ENCODE data around the gene MYO7B.

The MYO7B gene

GRCh38 chr2:127551221-127551930, 15.9 kb downstream of the MYO7B start:
- no CpG with 5 or more reads among the region's 7 CpGs for WGBS (ENCODE audit: insufficient coverage, insufficient read length)
- H3K27ac ChIP-seq (ENCODE audit: low read length) = no peak overlapping the region
- H3K36me3 ChIP-seq (ENCODE audit: control insufficient read depth, insufficient read depth, low read length) = no peaks in the 10 kb centered on the region

GRCh38 chr2:127552336-127552735, 16.9 kb downstream of the MYO7B start:
- no peak overlapping the region for H3K4me3 ChIP-seq (ENCODE audit: low read length)
- no peaks in the 10 kb centered on the region for H3K36me3 ChIP-seq (ENCODE audit: control insufficient read depth, insufficient read depth, low read length)
- H3K9me3 ChIP-seq (ENCODE audit: control insufficient read depth, insufficient read depth, low read length) = no peaks in the 10 kb centered on the region
- no peak for DNase-seq (ENCODE audit: low read depth, low spot score)
- no CpG with 5 or more reads among the region's 6 CpGs for WGBS (ENCODE audit: insufficient coverage, insufficient read length)
- H3K27ac ChIP-seq (ENCODE audit: low read length) = no peak overlapping the region
- H3K27me3 ChIP-seq (ENCODE audit: control insufficient read depth, insufficient read depth, low read length) = no peaks in the 10 kb centered on the region
- no peaks in the 10 kb centered on the region for H3K4me1 ChIP-seq (ENCODE audit: control insufficient read depth, insufficient read depth, low read length)

More at GRCh38 chr2:127551221-127551930, 15.9 kb downstream of the MYO7B start:
- Histone ChIP-seq H3K9me3 (ENCODE audit: control insufficient read depth, insufficient read depth, low read length) (no peaks in the 10 kb centered on the region), H3K4me3 (ENCODE audit: low read length) (no peak overlapping the region), H3K4me1 (ENCODE audit: control insufficient read depth, insufficient read depth, low read length) (no peaks in the 10 kb centered on the region), H3K27me3 (ENCODE audit: control insufficient read depth, insufficient read depth, low read length) (no peaks in the 10 kb centered on the region)
- no peak for DNase-seq (ENCODE audit: low read depth, low spot score)

- WGBS (ENCODE audit: insufficient coverage, insufficient read length) = no CpG with 5 or more reads among the region's 2 CpGs
These were observed 17.4 kb downstream of the MYO7B start for GRCh38 chr2:127552846-127553245.

GRCh38 chr2:127558911-127559310, 23.4 kb downstream of the MYO7B start:
- Histone ChIP-seq H3K4me1 (ENCODE audit: control insufficient read depth, insufficient read depth, low read length) (peaks cover 4% of the 10 kb centered on the region; the same call in 1 of the 2 replicates), H3K27ac (ENCODE audit: low read length) (no peak overlapping the region), H3K9me3 (ENCODE audit: control insufficient read depth, insufficient read depth, low read length) (no peaks in the 10 kb centered on the region), H3K4me3 (ENCODE audit: low read length) (no peak overlapping the region), H3K36me3 (ENCODE audit: control insufficient read depth, insufficient read depth, low read length) (no peaks in the 10 kb centered on the region), H3K27me3 (ENCODE audit: control insufficient read depth, insufficient read depth, low read length) (no peaks in the 10 kb centered on the region)
- WGBS (ENCODE audit: insufficient coverage, insufficient read length) = no CpG with 5 or more reads among the region's 8 CpGs
- no peak for DNase-seq (ENCODE audit: low read depth, low spot score)

More at GRCh38 chr2:127552846-127553245, 17.4 kb downstream of the MYO7B start:
- DNase-seq (ENCODE audit: low read depth, low spot score) = no peak
- Histone ChIP-seq H3K27ac (ENCODE audit: low read length) (no peak overlapping the region), H3K27me3 (ENCODE audit: control insufficient read depth, insufficient read depth, low read length) (no peaks in the 10 kb centered on the region), H3K36me3 (ENCODE audit: control insufficient read depth, insufficient read depth, low read length) (no peaks in the 10 kb centered on the region), H3K4me3 (ENCODE audit: low read length) (no peak overlapping the region), H3K4me1 (ENCODE audit: control insufficient read depth, insufficient read depth, low read length) (no peaks in the 10 kb centered on the region), H3K9me3 (ENCODE audit: control insufficient read depth, insufficient read depth, low read length) (no peaks in the 10 kb centered on the region)

GRCh38 chr2:127559454-127559853, 24.0 kb downstream of the MYO7B start:
- no peaks in the 10 kb centered on the region for H3K27me3 ChIP-seq (ENCODE audit: control insufficient read depth, insufficient read depth, low read length)
- H3K4me1 ChIP-seq (ENCODE audit: control insufficient read depth, insufficient read depth, low read length) = peaks cover 4% of the 10 kb centered on the region; the same call in 1 of the 2 replicates
- no peak for DNase-seq (ENCODE audit: low read depth, low spot score)
- no peaks in the 10 kb centered on the region for H3K36me3 ChIP-seq (ENCODE audit: control insufficient read depth, insufficient read depth, low read length)
- no CpG with 5 or more reads among the region's 5 CpGs for whole genome bisulfite sequencing (ENCODE audit: insufficient coverage, insufficient read length)
- H3K27ac ChIP-seq (ENCODE audit: low read length) = no peak overlapping the region
- H3K4me3 ChIP-seq (ENCODE audit: low read length) = no peak overlapping the region
- no peaks in the 10 kb centered on the region for H3K9me3 ChIP-seq (ENCODE audit: control insufficient read depth, insufficient read depth, low read length)

- Histone ChIP-seq H3K27me3 (ENCODE audit: control insufficient read depth, insufficient read depth, low read length) (no peaks in the 10 kb centered on the region), H3K27ac (ENCODE audit: low read length) (no peak overlapping the region), H3K36me3 (ENCODE audit: control insufficient read depth, insufficient read depth, low read length) (no peaks in the 10 kb centered on the region), H3K9me3 (ENCODE audit: control insufficient read depth, insufficient read depth, low read length) (no peaks in the 10 kb centered on the region), H3K4me3 (ENCODE audit: low read length) (no peak overlapping the region), H3K4me1 (ENCODE audit: control insufficient read depth, insufficient read depth, low read length) (peaks cover 4% of the 10 kb centered on the region; the same call in 1 of the 2 replicates)
- WGBS (ENCODE audit: insufficient coverage, insufficient read length) = no CpG with 5 or more reads among the region's 13 CpGs
- DNase-seq (ENCODE audit: low read depth, low spot score) = no peak
These were observed 24.9 kb downstream of the MYO7B start for GRCh38 chr2:127560201-127560930.

GRCh38 chr2:127560931-127561280, 25.4 kb downstream of the MYO7B start:
- Histone ChIP-seq H3K4me1 (ENCODE audit: control insufficient read depth, insufficient read depth, low read length) (peaks cover 4% of the 10 kb centered on the region; the same call in 1 of the 2 replicates), H3K4me3 (ENCODE audit: low read length) (no peak overlapping the region), H3K36me3 (ENCODE audit: control insufficient read depth, insufficient read depth, low read length) (no peaks in the 10 kb centered on the region), H3K27me3 (ENCODE audit: control insufficient read depth, insufficient read depth, low read length) (no peaks in the 10 kb centered on the region), H3K27ac (ENCODE audit: low read length) (no peak overlapping the region), H3K9me3 (ENCODE audit: control insufficient read depth, insufficient read depth, low read length) (no peaks in the 10 kb centered on the region)
- DNase-seq (ENCODE audit: low read depth, low spot score) = no peak
- no CpG with 5 or more reads among the region's 5 CpGs for WGBS (ENCODE audit: insufficient coverage, insufficient read length)

- no CpG with 5 or more reads among the region's 8 CpGs for WGBS (ENCODE audit: insufficient coverage, insufficient read length)
- Histone ChIP-seq H3K36me3 (ENCODE audit: control insufficient read depth, insufficient read depth, low read length) (no peaks in the 10 kb centered on the region), H3K27me3 (ENCODE audit: control insufficient read depth, insufficient read depth, low read length) (no peaks in the 10 kb centered on the region), H3K27ac (ENCODE audit: low read length) (no peak overlapping the region), H3K9me3 (ENCODE audit: control insufficient read depth, insufficient read depth, low read length) (no peaks in the 10 kb centered on the region), H3K4me1 (ENCODE audit: control insufficient read depth, insufficient read depth, low read length) (peaks cover 4% of the 10 kb centered on the region; the same call in 1 of the 2 replicates), H3K4me3 (ENCODE audit: low read length) (no peak overlapping the region)
- no peak for DNase-seq (ENCODE audit: low read depth, low spot score)
These were observed 25.9 kb downstream of the MYO7B start for GRCh38 chr2:127561371-127561770.

- H3K27ac ChIP-seq (ENCODE audit: low read length) = no peak overlapping the region
- no peaks in the 10 kb centered on the region for H3K9me3 ChIP-seq (ENCODE audit: control insufficient read depth, insufficient read depth, low read length)
- no peak for DNase-seq (ENCODE audit: low read depth, low spot score)
- no CpG with 5 or more reads among the region's 2 CpGs for WGBS (ENCODE audit: insufficient coverage, insufficient read length)
- H3K4me1 ChIP-seq (ENCODE audit: control insufficient read depth, insufficient read depth, low read length) = peaks cover 4% of the 10 kb centered on the region; the same call in 1 of the 2 replicates
- H3K27me3 ChIP-seq (ENCODE audit: control insufficient read depth, insufficient read depth, low read length) = no peaks in the 10 kb centered on the region
- no peak overlapping the region for H3K4me3 ChIP-seq (ENCODE audit: low read length)
- no peaks in the 10 kb centered on the region for H3K36me3 ChIP-seq (ENCODE audit: control insufficient read depth, insufficient read depth, low read length)
These were observed 27.5 kb downstream of the MYO7B start for GRCh38 chr2:127562936-127563335.

- Histone ChIP-seq H3K4me3 (ENCODE audit: low read length) (no peak overlapping the region), H3K36me3 (ENCODE audit: control insufficient read depth, insufficient read depth, low read length) (no peaks in the 10 kb centered on the region), H3K27ac (ENCODE audit: low read length) (no peak overlapping the region), H3K27me3 (ENCODE audit: control insufficient read depth, insufficient read depth, low read length) (no peaks in the 10 kb centered on the region), H3K9me3 (ENCODE audit: control insufficient read depth, insufficient read depth, low read length) (no peaks in the 10 kb centered on the region), H3K4me1 (ENCODE audit: control insufficient read depth, insufficient read depth, low read length) (peaks cover 4% of the 10 kb centered on the region; the same call in 1 of the 2 replicates)
- no CpG with 5 or more reads among the region's 14 CpGs for WGBS (ENCODE audit: insufficient coverage, insufficient read length)
- no peak for DNase-seq (ENCODE audit: low read depth, low spot score)
These were observed 28.3 kb downstream of the MYO7B start for GRCh38 chr2:127563458-127564428.

Data from iPS DF 6.9 (cell line).